K562 (cell line): ENCODE data around the gene CTCF. TPM values are rescaled to one million over a fixed set of nuclear protein-coding genes. Genes with fewer than 3 reads are reported as not detected.

ENCODE experiments used
- ARID3B ChIP-seq: fragments of 250-450 bp; sonication (Bioruptor Pico); IDR thresholded peaks from 2 replicates; pipeline ENCODE4 v1.4.0; 2020; ENCODE audit warnings: borderline replicate concordance
- CTCF ChIP-seq, 3 experiments: IDR thresholded peaks in 2 of 3; conservative IDR thresholded peaks in 1 of 3; 2 replicates each; pipeline ENCODE4 v1.5.1; 2011 to 2012; ENCODE audit warnings: low read length in 3 of 3, mild to moderate bottlenecking in 3 of 3, control low read depth in 2 of 3, improper control_type of control experiment in 1 of 3, inconsistent platforms in 1 of 3, low read depth in 1 of 3, mixed read lengths in 1 of 3, moderate library complexity in 1 of 3; ENCODE audit not compliant: insufficient read depth in 2 of 3
- JUN ChIP-seq, 2 experiments: sonication (generic) in 1 of 2; formaldehyde crosslinking in 1 of 2; IDR thresholded peaks; 2 replicates each; pipeline versions ENCODE4 v1.6.1 to v1.8.0; 2012 to 2022; ENCODE audit warnings: borderline replicate concordance in 2 of 2, mild to moderate bottlenecking in 2 of 2, improper control_type of control experiment in 1 of 2, low read depth in 1 of 2, low read length in 1 of 2, missing genetic modification reagents in 1 of 2
- MYC ChIP-seq, 2 experiments: fragments of 250-450 bp in 1 of 2; sonication (Bioruptor Pico) in 1 of 2; IDR thresholded peaks; 2 replicates each; pipeline versions ENCODE4 v1.5.1 to v1.6.1; 2012 to 2021; ENCODE audit warnings: low read depth in 2 of 2, borderline replicate concordance in 1 of 2, improper control_type of control experiment in 1 of 2, low read length in 1 of 2, mild to moderate bottlenecking in 1 of 2, moderate library complexity in 1 of 2
- NFATC3 ChIP-seq: fragments of 450-650 bp; IDR thresholded peaks from 2 replicates; pipeline ENCODE4 v1.6.1; 2017; ENCODE audit warnings: mild to moderate bottlenecking
- NFXL1 ChIP-seq: fragments of 450-650 bp; formaldehyde crosslinking; IDR thresholded peaks from 2 replicates; pipeline ENCODE4 v1.4.0; 2021; ENCODE audit warnings: mild to moderate bottlenecking
- NR2C2 ChIP-seq, 2 experiments: fragments of 200-800 bp in 1 of 2; sonication (Bioruptor generic) in 1 of 2; sonication (generic) in 1 of 2; formaldehyde crosslinking in 1 of 2; IDR thresholded peaks; 2 replicates each; pipeline versions ENCODE4 v1.6.1 to v1.8.0; 2016 to 2022; ENCODE audit warnings: mild to moderate bottlenecking in 1 of 2, missing compliant biosample characterization in 1 of 2, missing genetic modification characterization in 1 of 2, missing genetic modification reagents in 1 of 2
- PHTF2 ChIP-seq: fragments of 250-450 bp; sonication (Bioruptor Pico); IDR thresholded peaks from 2 replicates; pipeline ENCODE4 v1.5.0; 2021; ENCODE audit warnings: mild to moderate bottlenecking
- PPARD ChIP-seq: fragments of 250-450 bp; sonication (Bioruptor Pico); IDR thresholded peaks from 2 replicates; pipeline ENCODE4 v1.8.0; 2022; ENCODE audit warnings: inconsistent platforms, mild to moderate bottlenecking, moderate library complexity
- SMAD1 ChIP-seq: fragments of 150-350 bp; IDR thresholded peaks from 2 replicates; pipeline ENCODE4 v1.6.1; 2014; ENCODE audit warnings: low read length, low read depth; ENCODE audit not compliant: partially characterized antibody
- THRB ChIP-seq: fragments of 450-650 bp; formaldehyde crosslinking; conservative IDR thresholded peaks from 2 replicates; pipeline ENCODE4 v1.4.0; 2022; ENCODE audit warnings: mild to moderate bottlenecking, missing genetic modification characterization
- ZBTB12 ChIP-seq: fragments of 250-450 bp; sonication (Bioruptor Pico); IDR thresholded peaks from 2 replicates; pipeline ENCODE4 v1.4.0; 2020
- ZNF280A ChIP-seq: fragments of 450-650 bp; IDR thresholded peaks from 2 replicates; pipeline ENCODE4 v1.6.1; 2018; ENCODE audit warnings: mild to moderate bottlenecking, low read depth; ENCODE audit not compliant: partially characterized antibody
- polyA plus RNA-seq, 8 experiments: library from polyadenylated mRNA; depleted of rRNA in 4 of 8; stranded (reverse) in 5 of 8; unstranded in 3 of 8; fragments of >200 nt; fragmentation: Nextera tagmentation in 2 of 8; fragmentation: Illumina TruSeq in 1 of 8; extraction: Ambion mirVana in 2 of 8; extraction: Trizol in 1 of 8; gene quantifications; 2 replicates each; pipeline versions ENCODE4 v1.2.1 to v1.2.3, GENCODE V29; 2011 to 2014; ENCODE audit warnings: inconsistent platforms in 1 of 8, missing spikeins in 1 of 8
- total RNA-seq, 7 experiments: library from RNA; depleted of rRNA in 6 of 7; stranded (reverse); fragments of >200 nt in 6 of 7; fragmentation: Illumina TruSeq in 2 of 7; extraction: Trizol in 2 of 7; gene quantifications; 2 replicates each; pipeline versions ENCODE4 v1.2.1 to v1.2.3, GENCODE V29; 2011 to 2021; ENCODE audit warnings: low replicate concordance in 1 of 7

The CTCF gene
- total and polyA plus RNA-seq, 9 of the 15 experiments (the other 6 are each of a cell fraction or from before 2014, with no cell fraction given): 7.8 to 49.2 (median 33.9) TPM

GRCh38 chr16:67517155-67517445, 45.2 kb upstream of the CTCF start (continued):
- TF ChIP-seq ZNF280A: no peak
- TF ChIP-seq SMAD1: no peak
- no peak for TF ChIP-seq THRB (CRISPR knock-in tag)
- TF ChIP-seq CTCF (IDR thresholded peaks at IDR 0.05 in 2 of 3, conservative IDR thresholded peaks at IDR 0.05 in 1 of 3; ENCODE audit: insufficient read depth in 2 of 3, low read depth in 1 of 3, low read length in 3 of 3): no peak
- no peak for TF ChIP-seq ZBTB12 (CRISPR knock-in tag)
- no peak for TF ChIP-seq NFATC3
- TF ChIP-seq NR2C2 (CRISPR knock-in tag; IDR thresholded peaks at IDR 0.05): no peak
- TF ChIP-seq NR2C2 (tag; IDR thresholded peaks at IDR 0.05): no peak
- no peak for TF ChIP-seq MYC (IDR thresholded peaks at IDR 0.05; ENCODE audit: low read depth, low read length)
- no peak for TF ChIP-seq MYC (CRISPR knock-in tag; IDR thresholded peaks at IDR 0.05; ENCODE audit: borderline replicate concordance, low read depth)
- TF ChIP-seq PPARD: no peak
- no peak for TF ChIP-seq NFXL1 (CRISPR knock-in tag)
- no peak for TF ChIP-seq PHTF2 (CRISPR knock-in tag)
- TF ChIP-seq ARID3B (CRISPR knock-in tag): no peak
- TF ChIP-seq JUN (IDR thresholded peaks at IDR 0.05; ENCODE audit: borderline replicate concordance, low read depth, low read length): no peak
- TF ChIP-seq JUN (CRISPR knock-in tag; IDR thresholded peaks at IDR 0.05; ENCODE audit: borderline replicate concordance): no peak
